ENCODE results near the gene CSRP1. TPM values are rescaled to one million over a fixed set of nuclear protein-coding genes. Genes with fewer than 3 reads are reported as not detected.

The CSRP1 gene
- total and polyA plus RNA-seq, 2 donors from 2014 or later: 211 to 236 TPM

GRCh38 chr1:201502511-201502857, 4.4 kb downstream of the CSRP1 start:
- TF ChIP-seq CTCF (IDR thresholded peaks at IDR 0.05; ENCODE audit: borderline replicate concordance, extremely low read depth, insufficient read depth): no peak
- H3K4me1 ChIP-seq (ENCODE audit: control insufficient read depth in 2 of 3, insufficient read depth in 2 of 3, low read depth in 1 of 3, low read length in 3 of 3): peaks cover 24 to 43% (median 28%) of the 10 kb centered on the region in 3 donors
- peak overlapping the region; percentile 78 to 92 for H3K27ac ChIP-seq (ENCODE audit: low read depth in 2 of 2, low read length in 2 of 2)
- H3K36me3 ChIP-seq (ENCODE audit: control insufficient read depth in 2 of 3, insufficient read depth in 3 of 3, low read length in 3 of 3): no peaks in the 10 kb centered on the region
- intact Hi-C loops (cut with DNase I): no loop called here
- FAIRE-seq (no peak), DNase-seq (no peak)
- no peaks in the 10 kb centered on the region for H3K9me3 ChIP-seq (ENCODE audit: control insufficient read depth in 2 of 3, insufficient read depth in 1 of 3, low read length in 3 of 3)
- no peaks in the 10 kb centered on the region for H3K27me3 ChIP-seq (ENCODE audit: control insufficient read depth, insufficient read depth, low read length)
- peak overlapping the region in 2 of 3 donors; percentile 12 to 59 for H3K9ac ChIP-seq (ENCODE audit: low read length in 3 of 3)
- H3K4me3 ChIP-seq (ENCODE audit: low read length in 3 of 3): peak overlapping the region in 1 of 3 donors; percentile 7

- H3K9ac ChIP-seq (ENCODE audit: low read length in 3 of 3): peak overlapping the region in 2 of 3 donors; percentile 12 to 59
- peak in 4 of 5 donors; percentile 93 to 96 (median 95) for DNase-seq
Observed at GRCh38 chr1:201501812-201502510, 5.0 kb downstream of the CSRP1 start.

GRCh38 chr1:201501144-201501543, 5.8 kb downstream of the CSRP1 start:
- Histone ChIP-seq H3K4me1 (ENCODE audit: control insufficient read depth in 2 of 3, insufficient read depth in 2 of 3, low read depth in 1 of 3, low read length in 3 of 3) (peaks cover 18 to 43% (median 32%) of the 10 kb centered on the region in 3 donors), H3K27ac (ENCODE audit: low read depth in 2 of 2, low read length in 2 of 2) (peak overlapping the region; percentile 69 to 82), H3K27me3 (ENCODE audit: control insufficient read depth, insufficient read depth, low read length) (no peaks in the 10 kb centered on the region), H3K9ac (ENCODE audit: low read length in 3 of 3) (peak overlapping the region in 1 of 3 donors; percentile 51), H3K4me3 (ENCODE audit: low read length in 3 of 3) (no peak overlapping the region), H3K36me3 (ENCODE audit: control insufficient read depth in 2 of 3, insufficient read depth in 3 of 3, low read length in 3 of 3) (no peaks in the 10 kb centered on the region), H3K9me3 (ENCODE audit: control insufficient read depth in 2 of 3, insufficient read depth in 1 of 3, low read length in 3 of 3) (no peaks in the 10 kb centered on the region)
- TF ChIP-seq CTCF (IDR thresholded peaks at IDR 0.05; ENCODE audit: borderline replicate concordance, extremely low read depth, insufficient read depth): no peak
- intact Hi-C loops (cut with DNase I): no loop called here
- no peak for FAIRE-seq
- no peak for DNase-seq

More at GRCh38 chr1:201501812-201502510, 5.0 kb downstream of the CSRP1 start:
- no peak for FAIRE-seq
- no peaks in the 10 kb centered on the region for H3K9me3 ChIP-seq (ENCODE audit: control insufficient read depth in 2 of 3, insufficient read depth in 1 of 3, low read length in 3 of 3)
- H3K4me3 ChIP-seq (ENCODE audit: low read length in 3 of 3): peak overlapping the region in 1 of 3 donors; percentile 7
- H3K27me3 ChIP-seq (ENCODE audit: control insufficient read depth, insufficient read depth, low read length): no peaks in the 10 kb centered on the region
- no peak for TF ChIP-seq CTCF (IDR thresholded peaks at IDR 0.05; ENCODE audit: borderline replicate concordance, extremely low read depth, insufficient read depth)
- peaks cover 20 to 40% (median 28%) of the 10 kb centered on the region in 3 donors for H3K4me1 ChIP-seq (ENCODE audit: control insufficient read depth in 2 of 3, insufficient read depth in 2 of 3, low read depth in 1 of 3, low read length in 3 of 3)
- peak overlapping the region; percentile 78 to 92 for H3K27ac ChIP-seq (ENCODE audit: low read depth in 2 of 2, low read length in 2 of 2)
- intact Hi-C loops (cut with DNase I): no loop called here
- H3K36me3 ChIP-seq (ENCODE audit: control insufficient read depth in 2 of 3, insufficient read depth in 3 of 3, low read length in 3 of 3): no peaks in the 10 kb centered on the region
